HG03378 (cell line): ENCODE data around the gene TRAPPC12.
"Not testable (repeated sequence)": the region's sequence is repeated elsewhere in the genome, so short reads cannot be mapped to it uniquely, and the experiment has no call there.

Experiments used
- ATAC-seq: cut with Tn5 transposase; IDR thresholded peaks from one replicate; pipeline ENCODE4 v1.9.1; 2021; ENCODE audit warnings: mild to moderate bottlenecking, moderate library complexity; ENCODE audit not compliant: unreplicated experiment

The TRAPPC12 gene

GRCh38 chr2:3451926-3452671 lies 72.6 kb downstream of the TRAPPC12 start:
- ATAC-seq = no peak

GRCh38 chr2:3453190-3453999 lies 73.9 kb downstream of the TRAPPC12 start:
- ATAC-seq = no peak

- not testable (repeated sequence) for ATAC-seq
Observed at GRCh38 chr2:3454005-3454404, 74.5 kb downstream of the TRAPPC12 start.

- ATAC-seq = no peak
Observed at GRCh38 chr2:3454802-3455201, 75.3 kb downstream of the TRAPPC12 start.

- no peak for ATAC-seq
Observed at GRCh38 chr2:3456125-3456524, 76.6 kb downstream of the TRAPPC12 start.

- ATAC-seq = no peak
Observed at GRCh38 chr2:3457524-3458395, 78.3 kb downstream of the TRAPPC12 start.

GRCh38 chr2:3458396-3459184 lies 79.1 kb downstream of the TRAPPC12 start:
- no peak for ATAC-seq

GRCh38 chr2:3459185-3460015 lies 79.9 kb downstream of the TRAPPC12 start:
- no peak for ATAC-seq

- ATAC-seq = no peak
Observed at GRCh38 chr2:3460156-3460555, 80.7 kb downstream of the TRAPPC12 start.

- no peak for ATAC-seq
Observed at GRCh38 chr2:3460831-3461800, 81.6 kb downstream of the TRAPPC12 start.

- ATAC-seq = peak; percentile 76
Observed at GRCh38 chr2:3461801-3462492, 82.5 kb downstream of the TRAPPC12 start.

- ATAC-seq = no peak
Observed at GRCh38 chr2:3462493-3463104, 83.1 kb downstream of the TRAPPC12 start.

GRCh38 chr2:3463186-3463835 lies 83.8 kb downstream of the TRAPPC12 start:
- no peak for ATAC-seq

GRCh38 chr2:3463944-3464343 lies 84.5 kb downstream of the TRAPPC12 start:
- ATAC-seq = no peak

GRCh38 chr2:3464401-3465005 lies 85.0 kb downstream of the TRAPPC12 start:
- ATAC-seq = no peak

GRCh38 chr2:3465328-3465727 lies 85.8 kb downstream of the TRAPPC12 start:
- ATAC-seq = no peak
